ENCODE data around the gene TCN2. TPM values are rescaled to one million over a fixed set of nuclear protein-coding genes. Genes with fewer than 3 reads are reported as not detected.
"Not testable (repeated sequence)": the region's sequence is repeated elsewhere in the genome, so short reads cannot be mapped to it uniquely, and the experiment has no call there.

TCN2 gene
- total RNA-seq, result 1 to 10 TPM; 1.7 to 1.9 TPM

DNA sequence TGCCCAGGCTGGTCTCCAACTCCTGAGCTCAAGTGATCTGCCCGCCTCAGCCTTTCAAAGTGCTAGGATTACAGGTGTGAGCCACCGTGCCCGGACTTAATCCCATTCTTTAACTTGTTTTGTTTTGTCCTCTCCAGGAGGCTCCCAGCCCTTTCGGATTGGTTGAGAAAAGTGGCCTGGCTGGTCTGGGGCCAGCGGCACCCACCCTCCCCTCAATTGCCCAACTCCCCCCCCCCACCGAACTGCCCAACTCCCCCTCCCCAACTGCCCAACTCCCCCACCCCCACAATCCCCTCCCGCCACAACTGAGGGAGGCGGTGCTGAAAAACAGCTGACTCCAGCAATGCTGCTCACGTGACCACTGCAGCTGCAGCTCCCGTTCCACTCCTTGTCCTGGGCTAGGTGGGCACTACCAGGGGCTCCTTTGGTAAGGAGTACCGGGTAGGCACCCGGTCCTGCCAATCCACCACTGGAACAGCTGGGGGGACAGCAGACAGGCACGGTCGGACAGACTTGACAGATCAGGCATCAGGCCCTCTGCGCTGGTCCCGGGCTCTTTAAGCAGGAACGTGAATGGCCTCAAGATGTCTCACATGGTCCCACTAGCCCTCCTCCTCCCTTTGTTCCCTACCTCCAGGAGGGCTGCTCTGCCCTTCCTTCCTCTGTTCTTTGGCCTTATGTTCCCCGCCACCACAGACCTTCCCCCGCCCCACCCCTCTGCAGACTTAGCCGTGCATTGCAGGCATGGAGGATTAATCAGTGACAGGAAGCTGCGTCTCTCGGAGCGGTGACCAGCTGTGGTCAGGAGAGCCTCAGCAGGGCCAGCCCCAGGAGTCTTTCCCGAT, at the start of gene TCN2:
TSS of gene TCN2 (plus strand) at position 720 of the 845 bp plus-strand sequence. CDS start 158 bp downstream, outside the sequence.
- peak within 1 kb of the TSS; percentile 62 for H3K27ac Mint-ChIP-seq
- H3K27me3 Mint-ChIP-seq, result peaks cover 1% of the 10 kb centered on the region
- peak within 1 kb of the TSS; percentile 74 for H3K4me3 Mint-ChIP-seq
- POLR2A ChIA-PET, result interaction anchor here (0.6 to 3.0 kb wide), 6 partner anchors 10 to 148 kb away, joined by 3 to 13 read pairs (median 4); partner anchors contain the start of genes PES1 and SLC35E4
- H3K36me3 Mint-ChIP-seq (ENCODE audit: low read depth), result no peaks in the 10 kb centered on the region
- peaks cover 52% of the 10 kb centered on the region for H3K4me1 Mint-ChIP-seq
- no peaks in the 10 kb centered on the region for H3K9me3 Mint-ChIP-seq
- CTCF ChIA-PET, result interaction anchor here (0.7 to 6.8 kb wide), 13 partner anchors 9 to 371 kb away, joined by 3 to 54 read pairs (median 3); partner anchors contain the start of gene PES1
- peak; percentile 65 for DNase-seq

GRCh38 chr22:30557243-30557642, 49.7 kb upstream of the TCN2 start:
- H3K4me1 Mint-ChIP-seq, result peaks cover 15% of the 10 kb centered on the region
- no peaks in the 10 kb centered on the region for H3K27me3 Mint-ChIP-seq
- no peaks in the 10 kb centered on the region for H3K9me3 Mint-ChIP-seq
- H3K4me3 Mint-ChIP-seq, result no peak overlapping the region
- DNase-seq, result no peak
- no peaks in the 10 kb centered on the region for H3K36me3 Mint-ChIP-seq (ENCODE audit: low read depth)
- ChIA-PET CTCF (no interaction called here), POLR2A (no interaction called here)
- no peak overlapping the region for H3K27ac Mint-ChIP-seq

DNA sequence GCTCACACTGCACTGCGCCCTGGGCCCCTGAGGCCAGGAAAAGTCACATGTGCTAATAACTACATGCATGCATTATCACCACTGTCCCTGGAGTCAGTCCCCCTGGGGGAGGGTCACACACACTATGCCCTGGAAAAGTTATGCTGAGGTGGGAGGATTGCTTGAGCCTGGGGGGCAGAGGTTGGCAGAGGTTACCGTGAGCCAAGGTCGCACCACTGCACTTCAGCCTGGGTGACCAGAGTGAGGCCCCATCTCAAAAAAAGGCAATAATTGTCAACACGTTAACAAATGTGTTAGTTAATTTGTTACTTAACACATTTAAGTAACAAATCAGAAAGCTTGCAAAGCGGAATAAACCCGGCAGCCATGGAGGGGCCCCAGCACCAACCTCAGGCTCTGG, 47.1 kb upstream of the TCN2 start:
- no peak overlapping the region for H3K27ac Mint-ChIP-seq
- no peaks in the 10 kb centered on the region for H3K4me1 Mint-ChIP-seq
- no peak for DNase-seq
- no peak overlapping the region for H3K4me3 Mint-ChIP-seq
- H3K9me3 Mint-ChIP-seq, result no peaks in the 10 kb centered on the region
- ChIA-PET POLR2A (no interaction called here), CTCF (no interaction called here)
- no peaks in the 10 kb centered on the region for H3K27me3 Mint-ChIP-seq
- no peaks in the 10 kb centered on the region for H3K36me3 Mint-ChIP-seq (ENCODE audit: low read depth)

- H3K4me1 Mint-ChIP-seq; H3K4me3 Mint-ChIP-seq; H3K27ac Mint-ChIP-seq; H3K27me3 Mint-ChIP-seq; H3K36me3 Mint-ChIP-seq (ENCODE audit: low read depth); CTCF ChIA-PET; H3K9me3 Mint-ChIP-seq; POLR2A ChIA-PET: not testable (repeated sequence)
- peak; percentile 21 for DNase-seq
Observed at GRCh38 chr22:30560643-30561202, 46.3 kb upstream of the TCN2 start.

DNA sequence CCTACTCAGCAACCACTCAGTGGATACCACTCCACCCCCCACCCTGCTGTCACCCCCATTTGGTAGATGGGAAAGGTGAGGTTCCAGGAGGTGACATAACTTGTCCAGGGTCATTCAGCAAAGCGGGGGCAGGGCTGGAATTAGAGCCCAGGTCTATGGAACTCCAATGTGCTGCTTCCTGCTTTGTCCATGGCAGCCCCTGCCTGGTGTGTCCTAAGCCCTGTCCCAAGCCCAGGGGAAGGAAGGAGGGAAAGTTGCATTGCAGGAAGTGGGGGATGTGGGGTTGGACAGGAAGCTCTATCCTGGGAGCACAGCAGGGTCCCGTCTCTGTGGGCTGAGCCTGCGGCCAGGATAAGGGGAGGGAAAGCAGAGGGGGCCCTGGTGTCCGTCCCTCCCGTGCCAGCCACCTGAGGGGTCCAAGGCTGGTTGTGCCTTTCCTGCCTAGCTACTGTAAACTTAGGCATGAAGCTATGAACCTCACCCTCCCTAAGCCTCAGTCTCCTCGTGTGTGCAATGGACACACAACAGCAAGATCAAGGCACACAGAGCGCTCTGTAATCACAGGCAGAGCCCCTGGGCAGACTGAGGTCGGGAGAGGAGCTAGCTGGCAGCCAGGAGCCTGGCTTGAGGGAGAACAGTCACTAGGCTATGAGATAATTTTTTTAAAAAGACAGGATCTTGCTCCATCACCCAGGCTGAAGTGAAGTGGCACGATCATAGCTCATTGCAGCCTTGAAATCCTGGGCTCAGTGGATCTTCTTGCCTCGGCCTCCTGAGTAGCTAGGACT, 45.4 kb upstream of the TCN2 start:
- DNase-seq, result no peak
- ChIA-PET POLR2A (no interaction called here), CTCF (no interaction called here)
- H3K4me1 Mint-ChIP-seq, result no peaks in the 10 kb centered on the region
- H3K4me3 Mint-ChIP-seq, result no peak overlapping the region
- no peaks in the 10 kb centered on the region for H3K27me3 Mint-ChIP-seq
- no peaks in the 10 kb centered on the region for H3K36me3 Mint-ChIP-seq (ENCODE audit: low read depth)
- no peaks in the 10 kb centered on the region for H3K9me3 Mint-ChIP-seq
- H3K27ac Mint-ChIP-seq, result no peak overlapping the region

- no peaks in the 10 kb centered on the region for H3K27me3 Mint-ChIP-seq
- no peaks in the 10 kb centered on the region for H3K9me3 Mint-ChIP-seq
- CTCF ChIA-PET, result no interaction called here
- H3K4me1 Mint-ChIP-seq, result no peaks in the 10 kb centered on the region
- H3K27ac Mint-ChIP-seq, result no peak overlapping the region
- POLR2A ChIA-PET, result no interaction called here
- no peaks in the 10 kb centered on the region for H3K36me3 Mint-ChIP-seq (ENCODE audit: low read depth)
- H3K4me3 Mint-ChIP-seq, result no peak overlapping the region
- no peak for DNase-seq
Observed at GRCh38 chr22:30562366-30562765, 44.6 kb upstream of the TCN2 start.

DNA sequence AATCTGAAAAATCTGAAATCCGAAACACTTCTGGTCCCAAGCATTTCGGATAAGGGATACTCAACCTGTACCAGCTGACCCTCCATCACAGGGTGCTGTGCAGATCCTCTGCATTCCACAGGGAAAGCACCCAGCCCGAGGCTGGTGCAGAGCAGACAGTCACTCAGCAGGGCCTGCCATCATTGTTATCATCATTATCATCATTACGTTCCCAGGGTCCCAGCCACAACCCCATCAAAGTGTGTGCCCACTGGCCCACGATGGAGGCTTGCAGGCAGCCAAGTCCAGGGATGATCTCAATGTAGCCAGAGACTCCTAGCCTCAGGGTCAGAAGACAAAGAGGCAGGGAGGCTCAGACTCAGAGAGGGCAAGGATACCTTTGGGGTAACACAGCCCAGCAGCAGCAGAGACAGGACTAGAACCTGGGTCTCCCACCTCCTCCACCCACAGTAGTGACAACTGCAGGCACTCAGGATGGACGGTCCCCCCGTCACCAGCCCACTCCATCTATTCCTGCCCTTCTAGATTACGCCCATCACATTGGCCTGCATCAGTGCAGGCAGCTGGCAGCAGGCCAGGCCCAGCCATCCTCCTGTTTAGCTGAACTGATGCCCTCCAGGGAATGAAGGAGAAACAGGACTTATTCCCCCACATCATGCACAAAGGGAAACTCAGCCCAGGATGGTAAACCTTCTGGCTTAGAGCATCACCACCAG, 42.8 kb upstream of the TCN2 start:
- H3K27me3 Mint-ChIP-seq, result peaks cover 6% of the 10 kb centered on the region
- H3K36me3 Mint-ChIP-seq (ENCODE audit: low read depth), result no peaks in the 10 kb centered on the region
- ChIA-PET CTCF (no interaction called here), POLR2A (no interaction called here)
- no peaks in the 10 kb centered on the region for H3K9me3 Mint-ChIP-seq
- no peaks in the 10 kb centered on the region for H3K4me1 Mint-ChIP-seq
- no peak overlapping the region for H3K4me3 Mint-ChIP-seq
- H3K27ac Mint-ChIP-seq, result no peak overlapping the region
- DNase-seq, result no peak

GRCh38 chr22:30564761-30565119, 42.2 kb upstream of the TCN2 start:
- no peak overlapping the region for H3K4me3 Mint-ChIP-seq
- POLR2A ChIA-PET, result no interaction called here

DNA sequence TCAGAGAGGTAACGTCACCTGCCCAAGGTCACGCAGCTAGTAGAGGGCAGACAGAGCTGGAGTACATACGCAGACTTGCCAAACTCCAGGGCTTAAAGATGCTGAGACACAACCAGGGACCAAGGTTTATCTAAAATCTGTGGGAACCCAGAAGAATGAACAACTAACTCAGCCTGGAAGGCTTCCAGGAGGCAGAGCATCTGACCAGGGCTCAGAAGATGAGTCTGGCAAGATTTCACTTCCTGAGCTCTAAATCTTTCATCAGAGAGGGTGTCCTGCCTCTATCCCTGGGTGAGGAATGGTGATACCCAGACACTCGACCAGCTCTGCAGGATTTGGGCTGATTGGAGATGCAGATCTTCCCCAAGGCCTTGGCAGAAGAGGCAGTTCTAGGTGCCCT, 41.6 kb upstream of the TCN2 start:
- peaks cover 10% of the 10 kb centered on the region for H3K27me3 Mint-ChIP-seq
- POLR2A ChIA-PET, result no interaction called here
- DNase-seq, result no peak
- H3K9me3 Mint-ChIP-seq, result no peaks in the 10 kb centered on the region
- no peak overlapping the region for H3K4me3 Mint-ChIP-seq
- no peaks in the 10 kb centered on the region for H3K36me3 Mint-ChIP-seq (ENCODE audit: low read depth)
- CTCF ChIA-PET, result no interaction called here
- H3K4me1 Mint-ChIP-seq, result no peaks in the 10 kb centered on the region
- no peak overlapping the region for H3K27ac Mint-ChIP-seq

More at GRCh38 chr22:30564761-30565119, 42.2 kb upstream of the TCN2 start:
- Mint-ChIP-seq H3K27ac (no peak overlapping the region), H3K36me3 (ENCODE audit: low read depth) (no peaks in the 10 kb centered on the region), H3K4me1 (no peaks in the 10 kb centered on the region), H3K9me3 (no peaks in the 10 kb centered on the region), H3K27me3 (peaks cover 10% of the 10 kb centered on the region)
- CTCF ChIA-PET, result no interaction called here
- no peak for DNase-seq

- Mint-ChIP-seq H3K9me3 (no peaks in the 10 kb centered on the region), H3K27ac (no peak overlapping the region), H3K4me3 (no peak overlapping the region), H3K4me1 (no peaks in the 10 kb centered on the region), H3K36me3 (ENCODE audit: low read depth) (no peaks in the 10 kb centered on the region), H3K27me3 (peaks cover 11% of the 10 kb centered on the region)
- no peak for DNase-seq
- ChIA-PET CTCF (no interaction called here), POLR2A (no interaction called here)
Observed at GRCh38 chr22:30566125-30566524, 40.8 kb upstream of the TCN2 start.

DNA sequence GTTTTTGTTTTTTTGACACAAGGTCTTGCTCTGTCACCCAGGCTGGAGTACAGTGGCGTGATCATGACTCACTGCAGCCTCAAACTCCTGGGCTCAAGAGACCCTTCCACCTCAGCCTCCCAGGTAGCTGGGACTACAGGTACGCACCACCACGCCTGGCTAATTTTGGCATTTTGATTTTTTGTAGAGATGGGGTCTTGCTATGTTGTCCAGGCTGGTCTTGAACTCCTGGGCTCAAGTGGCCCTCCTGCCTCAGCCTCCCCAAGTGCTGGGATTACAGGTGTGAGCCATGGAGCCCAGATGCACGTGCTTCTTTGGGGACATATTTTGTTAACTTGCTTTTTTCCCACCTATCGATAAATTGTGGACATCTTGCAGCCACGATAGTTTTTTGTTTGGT, 39.7 kb upstream of the TCN2 start:
- DNase-seq, CTCF ChIA-PET, H3K9me3 Mint-ChIP-seq: not testable (repeated sequence)

GRCh38 chr22:30568137-30568805, 38.7 kb upstream of the TCN2 start:
- ChIA-PET CTCF (no interaction called here), POLR2A (no interaction called here)
- no peak overlapping the region for H3K27ac Mint-ChIP-seq
- no peaks in the 10 kb centered on the region for H3K36me3 Mint-ChIP-seq (ENCODE audit: low read depth)
- H3K27me3 Mint-ChIP-seq, result peaks cover 12% of the 10 kb centered on the region
- no peak for DNase-seq
- H3K4me3 Mint-ChIP-seq, result no peak overlapping the region
- no peaks in the 10 kb centered on the region for H3K9me3 Mint-ChIP-seq
- no peaks in the 10 kb centered on the region for H3K4me1 Mint-ChIP-seq

More for the DNA sequence above, 39.7 kb upstream of the TCN2 start:
- H3K27me3 Mint-ChIP-seq, result peaks cover 11% of the 10 kb centered on the region
- H3K27ac Mint-ChIP-seq; POLR2A ChIA-PET; H3K4me1 Mint-ChIP-seq; H3K36me3 Mint-ChIP-seq (ENCODE audit: low read depth); H3K4me3 Mint-ChIP-seq: not testable (repeated sequence)
